MM.1S (cell line): ENCODE data around the gene APOE.

Experiments used
- DNase-seq: peaks from one replicate; pipeline ENCODE4 v3.0.0-alpha.2; 2015
- H2AFZ ChIP-seq: fragments of 300-600 bp; sonication (generic); 2 replicates; pipeline ENCODE4 v1.6.0; 2016; ENCODE audit warnings: antibody characterized with exemption, low read length
- H3F3A ChIP-seq: fragments of 300-600 bp; sonication (generic); 2 replicates; pipeline ENCODE4 v1.6.1; 2016; ENCODE audit warnings: mild to moderate bottlenecking, antibody characterized with exemption, low read length, moderate library complexity, mixed read lengths; ENCODE audit not compliant: insufficient read depth
- H3K27ac ChIP-seq: fragments of 300-600 bp; sonication (generic); 2 replicates; pipeline ENCODE4 v1.5.1; 2016; ENCODE audit warnings: mild to moderate bottlenecking, low read length
- H3K27me3 ChIP-seq: fragments of 300-600 bp; sonication (generic); replicated peaks from 2 replicates; pipeline ENCODE4 v1.6.0; 2016; ENCODE audit warnings: low read length; ENCODE audit not compliant: insufficient read depth
- H3K36me3 ChIP-seq: fragments of 300-600 bp; sonication (generic); replicated peaks from 2 replicates; pipeline ENCODE4 v1.6.1; 2016; ENCODE audit warnings: mild to moderate bottlenecking, low read length, mixed read lengths; ENCODE audit not compliant: insufficient read depth
- H3K4me1 ChIP-seq: fragments of 300-600 bp; sonication (generic); 2 replicates; pipeline ENCODE4 v1.6.1; 2016; ENCODE audit warnings: low read length, mixed read lengths
- H3K4me2 ChIP-seq: fragments of 300-600 bp; sonication (generic); 2 replicates; pipeline ENCODE4 v1.6.0; 2016; ENCODE audit warnings: low read depth, low read length
- H3K4me3 ChIP-seq: fragments of 300-600 bp; sonication (generic); 2 replicates; pipeline ENCODE4 v1.5.1; 2016; ENCODE audit warnings: low read length, mixed read lengths
- H3K79me2 ChIP-seq: fragments of 300-600 bp; sonication (generic); 2 replicates; pipeline ENCODE4 v1.6.1; 2016; ENCODE audit warnings: mixed run types, low read length, mixed read lengths
- H3K9ac ChIP-seq: fragments of 300-600 bp; sonication (generic); 2 replicates; pipeline ENCODE4 v1.6.1; 2016; ENCODE audit warnings: low read length, mixed read lengths
- H3K9me2 ChIP-seq: fragments of 300-600 bp; sonication (generic); replicated peaks from 2 replicates; pipeline ENCODE4 v1.6.1; 2016; ENCODE audit warnings: mild to moderate bottlenecking, low read length, mixed read lengths; ENCODE audit not compliant: insufficient read depth
- H3K9me3 ChIP-seq: fragments of 300-600 bp; sonication (generic); replicated peaks from 2 replicates; pipeline ENCODE4 v1.6.1; 2016; ENCODE audit warnings: mild to moderate bottlenecking, low read length, mixed read lengths; ENCODE audit not compliant: insufficient read depth
- H4K20me1 ChIP-seq: fragments of 300-600 bp; sonication (generic); 2 replicates; pipeline ENCODE4 v1.6.1; 2016; ENCODE audit warnings: mild to moderate bottlenecking, low read length, moderate library complexity, mixed read lengths; ENCODE audit not compliant: insufficient read depth
- EZH2 ChIP-seq: fragments of 300-600 bp; sonication (generic); optimal IDR thresholded peaks from 2 replicates; pipeline ENCODE3; 2017; ENCODE audit warnings: low read depth, mild to moderate bottlenecking, antibody characterized with exemption, low read length, mixed read lengths
- EZH2phosphoT487 ChIP-seq: fragments of 300-600 bp; sonication (generic); IDR thresholded peaks from 2 replicates; pipeline ENCODE4 v1.6.1; 2018; ENCODE audit warnings: antibody characterized with exemption, low read length
- TF ChIP-seq, protein P1 (sequence below): fragments of 300-600 bp; sonication (generic); IDR thresholded peaks from 2 replicates; pipeline ENCODE4 v1.5.1; 2016; ENCODE audit warnings: antibody characterized with exemption, low read length, mixed read lengths

APOE gene

DNA sequence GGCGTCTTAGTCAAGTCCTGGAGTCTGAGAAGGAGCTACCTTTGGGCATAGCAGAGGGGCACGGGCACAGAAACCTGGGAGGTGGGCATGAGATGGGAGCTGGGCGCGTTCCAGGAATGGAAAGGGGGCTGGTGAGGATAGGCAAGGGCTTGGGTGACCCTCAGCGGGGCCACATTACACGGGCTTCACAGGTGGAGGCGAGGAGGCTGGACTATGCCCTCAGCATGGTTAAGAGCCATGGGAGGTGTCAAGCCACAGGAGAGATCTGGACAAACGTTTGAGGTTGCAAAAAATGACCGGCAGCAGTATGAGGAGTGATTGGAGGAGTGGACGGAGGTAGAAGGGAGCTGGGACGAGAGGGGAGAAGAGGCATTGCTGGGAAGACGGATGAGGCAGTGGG lies 38.0 kb upstream of the APOE start:
- Histone ChIP-seq H2AFZ (no peak overlapping the region), H3K36me3 (no peaks in the 10 kb centered on the region), H3K27ac (no peak overlapping the region), H3K4me2 (no peak overlapping the region), H3F3A (no peaks in the 10 kb centered on the region), H4K20me1 (no peaks in the 10 kb centered on the region), H3K27me3 (peaks cover 78% of the 10 kb centered on the region), H3K9me3 (no peaks in the 10 kb centered on the region), H3K9ac (no peak overlapping the region), H3K4me1 (no peaks in the 10 kb centered on the region), H3K9me2 (no peaks in the 10 kb centered on the region), H3K4me3 (no peak overlapping the region), H3K79me2 (no peaks in the 10 kb centered on the region)
- TF ChIP-seq EZH2, result no peak
- no peak for TF ChIP-seq EZH2phosphoT487
- TF ChIP-seq, protein P1, sequence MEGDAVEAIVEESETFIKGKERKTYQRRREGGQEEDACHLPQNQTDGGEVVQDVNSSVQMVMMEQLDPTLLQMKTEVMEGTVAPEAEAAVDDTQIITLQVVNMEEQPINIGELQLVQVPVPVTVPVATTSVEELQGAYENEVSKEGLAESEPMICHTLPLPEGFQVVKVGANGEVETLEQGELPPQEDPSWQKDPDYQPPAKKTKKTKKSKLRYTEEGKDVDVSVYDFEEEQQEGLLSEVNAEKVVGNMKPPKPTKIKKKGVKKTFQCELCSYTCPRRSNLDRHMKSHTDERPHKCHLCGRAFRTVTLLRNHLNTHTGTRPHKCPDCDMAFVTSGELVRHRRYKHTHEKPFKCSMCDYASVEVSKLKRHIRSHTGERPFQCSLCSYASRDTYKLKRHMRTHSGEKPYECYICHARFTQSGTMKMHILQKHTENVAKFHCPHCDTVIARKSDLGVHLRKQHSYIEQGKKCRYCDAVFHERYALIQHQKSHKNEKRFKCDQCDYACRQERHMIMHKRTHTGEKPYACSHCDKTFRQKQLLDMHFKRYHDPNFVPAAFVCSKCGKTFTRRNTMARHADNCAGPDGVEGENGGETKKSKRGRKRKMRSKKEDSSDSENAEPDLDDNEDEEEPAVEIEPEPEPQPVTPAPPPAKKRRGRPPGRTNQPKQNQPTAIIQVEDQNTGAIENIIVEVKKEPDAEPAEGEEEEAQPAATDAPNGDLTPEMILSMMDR, result no peak
- no peak for DNase-seq

DNA sequence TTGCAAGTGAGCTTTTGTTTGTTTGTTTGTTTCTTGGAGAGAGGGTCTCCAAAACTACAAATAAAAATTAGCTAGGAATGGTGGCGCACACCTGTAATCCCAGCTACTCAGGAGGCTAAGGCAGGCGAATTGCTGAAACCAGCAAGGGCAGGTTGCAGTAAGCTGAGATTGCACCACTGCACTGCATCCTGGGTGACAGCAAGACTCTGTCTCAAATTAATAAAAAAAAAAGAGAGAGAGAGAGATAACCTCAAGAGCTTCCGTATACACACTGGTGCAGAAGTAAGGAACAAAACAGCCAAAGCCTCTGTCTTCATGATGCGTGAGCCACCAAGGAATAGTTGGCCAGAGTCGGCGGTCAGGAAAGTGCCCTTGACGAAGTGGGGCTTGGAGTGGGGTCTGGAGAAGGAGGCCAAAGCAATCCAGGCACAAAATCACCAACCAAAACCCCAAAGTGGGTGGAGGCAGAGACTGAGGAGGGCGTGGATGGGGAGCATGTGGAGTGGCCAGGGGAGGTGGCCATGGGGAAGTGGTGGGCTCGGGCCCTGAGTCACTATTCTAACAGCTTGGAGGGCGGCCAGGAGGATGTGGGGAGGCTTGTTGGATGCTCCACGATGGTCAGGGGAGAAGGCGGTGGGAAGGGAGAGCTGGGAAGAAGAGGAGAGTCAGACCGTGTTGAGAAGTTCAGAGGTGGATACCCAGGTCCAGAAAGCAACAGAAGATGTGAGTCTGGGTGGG lies 35.7 kb upstream of the APOE start:
- no peak for DNase-seq
- no peaks in the 10 kb centered on the region for H3K4me1 ChIP-seq
- no peak overlapping the region for H3K9ac ChIP-seq
- H3K9me2 ChIP-seq, result no peaks in the 10 kb centered on the region
- no peak overlapping the region for H3K4me2 ChIP-seq
- no peaks in the 10 kb centered on the region for H4K20me1 ChIP-seq
- no peak overlapping the region for H3K4me3 ChIP-seq
- no peaks in the 10 kb centered on the region for H3K9me3 ChIP-seq
- no peak overlapping the region for H2AFZ ChIP-seq
- TF ChIP-seq EZH2 (no peak), EZH2phosphoT487 (no peak)
- TF ChIP-seq, protein P1, result no peak
- H3K36me3 ChIP-seq, result no peaks in the 10 kb centered on the region
- no peaks in the 10 kb centered on the region for H3F3A ChIP-seq
- peaks cover 89% of the 10 kb centered on the region for H3K27me3 ChIP-seq
- H3K79me2 ChIP-seq, result no peaks in the 10 kb centered on the region
- H3K27ac ChIP-seq, result no peak overlapping the region

DNA sequence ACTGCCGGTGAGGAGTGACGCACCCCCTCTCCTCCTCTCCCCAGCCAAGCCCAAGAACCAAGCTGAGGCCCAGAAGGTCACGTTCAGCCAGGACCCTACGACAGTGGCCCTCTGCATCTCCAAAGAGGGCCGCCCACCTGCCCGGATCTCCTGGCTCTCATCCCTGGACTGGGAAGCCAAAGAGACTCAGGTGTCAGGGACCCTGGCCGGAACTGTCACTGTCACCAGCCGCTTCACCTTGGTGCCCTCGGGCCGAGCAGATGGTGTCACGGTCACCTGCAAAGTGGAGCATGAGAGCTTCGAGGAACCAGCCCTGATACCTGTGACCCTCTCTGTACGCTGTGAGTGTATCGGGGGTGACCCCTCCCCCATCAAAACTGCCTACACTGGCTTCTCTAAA lies 33.8 kb upstream of the APOE start:
- H3K4me1 ChIP-seq, result no peaks in the 10 kb centered on the region
- H4K20me1 ChIP-seq, result no peaks in the 10 kb centered on the region
- H3K9me2 ChIP-seq, result no peaks in the 10 kb centered on the region
- no peaks in the 10 kb centered on the region for H3K79me2 ChIP-seq
- peaks cover 89% of the 10 kb centered on the region for H3K27me3 ChIP-seq
- H3K27ac ChIP-seq, result no peak overlapping the region
- H2AFZ ChIP-seq, result no peak overlapping the region
- H3F3A ChIP-seq, result no peaks in the 10 kb centered on the region
- H3K36me3 ChIP-seq, result no peaks in the 10 kb centered on the region
- no peak overlapping the region for H3K4me2 ChIP-seq
- H3K9me3 ChIP-seq, result no peaks in the 10 kb centered on the region
- H3K4me3 ChIP-seq, result no peak overlapping the region
- TF ChIP-seq, protein P1, result no peak
- no peak for TF ChIP-seq EZH2
- TF ChIP-seq EZH2phosphoT487, result no peak
- no peak overlapping the region for H3K9ac ChIP-seq
- no peak for DNase-seq
